Measurements from ENCODE around the gene CD52. TPM values are rescaled to one million over a fixed set of nuclear protein-coding genes. Genes with fewer than 3 reads are reported as not detected.
A peak's percentile ranks its signal among the peaks of the same experiment; 100 is the strongest.

The CD52 gene
- total RNA-seq = 100 to 1,000 TPM in 1 of 2 donors, 1 to 10 TPM in 1; 6.8 to 238 TPM
- polyA plus RNA-seq = 100 to 1,000 TPM; 402 to 600 TPM
- long read RNA-seq, donor 1, partial matches to known transcripts = 0 of 3 reads
- long read RNA-seq, donor 1, other reads (novel, unspliced or antisense) = 0 of 3 reads
- long read RNA-seq, donor 2, partial matches to known transcripts = 0 of 2 reads
- long read RNA-seq, donor 2, other reads (novel, unspliced or antisense) = 0 of 2 reads
- long read RNA-seq, donor 3, partial matches to known transcripts = 0 of 1 reads
- long read RNA-seq, donor 3, other reads (novel, unspliced or antisense) = 0 of 1 reads
- long read RNA-seq, donor 4 = 0 reads
- long read RNA-seq, donor 5, transcript CD52-201 (2 exons, 468 nt) = major isoform, 6 of 6 reads
- long read RNA-seq, donor 5, partial matches to known transcripts = 0 of 6 reads
- long read RNA-seq, donor 5, other reads (novel, unspliced or antisense) = 0 of 6 reads

- Histone ChIP-seq H3K9me3 (ENCODE audit: control insufficient read depth in 4 of 4, insufficient read depth in 3 of 4, low read length in 3 of 4) (no peaks in the 10 kb centered on the region), H3K27me3 (ENCODE audit: control insufficient read depth in 3 of 3, insufficient read depth in 3 of 3, low read length in 2 of 3) (peaks cover 0 to 2% (median 0%) of the 10 kb centered on the region in 3 donors), H3K36me3 (ENCODE audit: control insufficient read depth in 4 of 4, insufficient read depth in 4 of 4, low read length in 4 of 4) (no peaks in the 10 kb centered on the region), H3K4me3 (no peak within 1 kb of the TSS), H3K9ac (ENCODE audit: insufficient read depth in 1 of 2, low read length in 2 of 2) (peak within 1 kb of the TSS in 1 of 2 donors; percentile 46), H3K27ac (ENCODE audit: low read depth in 1 of 2, low read length in 1 of 2) (peak within 1 kb of the TSS in 1 of 2 donors; percentile 46), H3K4me1 (ENCODE audit: control insufficient read depth in 5 of 5, insufficient read depth in 5 of 5, low read length in 5 of 5) (peaks cover 0 to 5% (median 0%) of the 10 kb centered on the region in 5 donors)
- WGBS, 2 donors = 40 to 60% methylated on average over 12 of the region's 12 CpGs
- no peak for TF ChIP-seq CTCF (IDR thresholded peaks at IDR 0.05; ENCODE audit: control extremely low read depth, extremely low read depth)
- no peak for ATAC-seq (ENCODE audit: insufficient read depth, low FRiP score)
- no peak for DNase-seq
Observed at GRCh38 chr1:26317612-26318337, at the start of gene CD52. CD52 (plus strand) TSS chr1:26317958; CDS start chr1:26318018, 60 bp downstream.

- Histone ChIP-seq H3K9ac (ENCODE audit: insufficient read depth in 1 of 2, low read length in 2 of 2) (no peak overlapping the region), H3K27ac (ENCODE audit: low read depth in 1 of 2, low read length in 1 of 2) (no peak overlapping the region), H3K4me3 (no peak overlapping the region), H3K36me3 (ENCODE audit: control insufficient read depth in 4 of 4, insufficient read depth in 4 of 4, low read length in 4 of 4) (peaks cover 10 to 23% (median 16%) of the 10 kb centered on the region in 4 donors), H3K4me1 (ENCODE audit: control insufficient read depth in 5 of 5, insufficient read depth in 5 of 5, low read length in 5 of 5) (no peaks in the 10 kb centered on the region), H3K27me3 (ENCODE audit: control insufficient read depth in 3 of 3, insufficient read depth in 3 of 3, low read length in 2 of 3) (no peaks in the 10 kb centered on the region), H3K9me3 (ENCODE audit: control insufficient read depth in 4 of 4, insufficient read depth in 3 of 4, low read length in 3 of 4) (peaks cover 0 to 8% (median 0%) of the 10 kb centered on the region in 4 donors)
- DNase-seq (no peak), ATAC-seq (ENCODE audit: insufficient read depth, low FRiP score) (no peak)
- no peak for TF ChIP-seq CTCF (IDR thresholded peaks at IDR 0.05; ENCODE audit: control extremely low read depth, extremely low read depth)
- whole genome bisulfite sequencing, 2 donors = 97 to 98% methylated on average over 9 of the region's 9 CpGs
Observed at GRCh38 chr1:26268290-26269197, 49.2 kb upstream of the CD52 start.

- H3K4me3 ChIP-seq = no peak overlapping the region
- H3K27ac ChIP-seq (ENCODE audit: low read depth in 1 of 2, low read length in 1 of 2) = no peak overlapping the region
- no peaks in the 10 kb centered on the region for H3K27me3 ChIP-seq (ENCODE audit: control insufficient read depth in 3 of 3, insufficient read depth in 3 of 3, low read length in 2 of 3)
- no peak overlapping the region for H3K9ac ChIP-seq (ENCODE audit: insufficient read depth in 1 of 2, low read length in 2 of 2)
- DNase-seq (no peak), ATAC-seq (ENCODE audit: insufficient read depth, low FRiP score) (no peak)
- 97 to 100% methylated on average over 4 of the region's 4 CpGs for WGBS, 2 donors
- no peaks in the 10 kb centered on the region for H3K4me1 ChIP-seq (ENCODE audit: control insufficient read depth in 5 of 5, insufficient read depth in 5 of 5, low read length in 5 of 5)
- peaks cover 8 to 23% (median 16%) of the 10 kb centered on the region in 4 donors for H3K36me3 ChIP-seq (ENCODE audit: control insufficient read depth in 4 of 4, insufficient read depth in 4 of 4, low read length in 4 of 4)
- TF ChIP-seq CTCF (IDR thresholded peaks at IDR 0.05; ENCODE audit: control extremely low read depth, extremely low read depth) = no peak
- H3K9me3 ChIP-seq (ENCODE audit: control insufficient read depth in 4 of 4, insufficient read depth in 3 of 4, low read length in 3 of 4) = peaks cover 0 to 8% (median 0%) of the 10 kb centered on the region in 4 donors
Observed at GRCh38 chr1:26269198-26269550, 48.6 kb upstream of the CD52 start.
